HUES6 (cell line): ENCODE data around the gene FSTL4.

ENCODE experiments used
- H3K27ac ChIP-seq: 2 replicates; pipeline ENCODE4 v1.7.0; 2013; ENCODE audit warnings: low read depth, mild to moderate bottlenecking, low read length, inconsistent platforms
- H3K27me3 ChIP-seq: 2 replicates; pipeline ENCODE4 v1.6.1; 2013; ENCODE audit warnings: low read length; ENCODE audit not compliant: control insufficient read depth, insufficient read depth
- H3K36me3 ChIP-seq: 2 replicates; pipeline ENCODE4 v1.6.1; 2013; ENCODE audit warnings: low read length; ENCODE audit not compliant: control insufficient read depth, insufficient read depth
- H3K4me1 ChIP-seq: 2 replicates; pipeline ENCODE4 v1.6.1; 2013; ENCODE audit warnings: low read length; ENCODE audit not compliant: control insufficient read depth, insufficient read depth
- H3K4me3 ChIP-seq: 2 replicates; pipeline ENCODE4 v1.5.1; 2013; ENCODE audit warnings: low read depth, low read length
- H3K9ac ChIP-seq: one replicate; pipeline ENCODE4 v1.6.1; 2013; ENCODE audit warnings: mild to moderate bottlenecking, low read length
- H3K9me3 ChIP-seq: 2 replicates; pipeline ENCODE4 v1.6.1; 2013; ENCODE audit warnings: low read depth, low read length; ENCODE audit not compliant: control insufficient read depth, insufficient read depth

Gene FSTL4

GRCh38 chr5:133582971-133583370 lies 29.4 kb downstream of the FSTL4 start:
- Histone ChIP-seq H3K4me3 (peak overlapping the region; percentile 7; the same call in 1 of the 2 replicates), H3K27ac (no peak overlapping the region), H3K4me1 (0 out of 2 replicates have a peak, but pooled peaks cover 9% of the 10 kb centered on the region), H3K9me3 (no peaks in the 10 kb centered on the region), H3K27me3 (peaks cover 5% of the 10 kb centered on the region; the same call in 1 of the 2 replicates), H3K36me3 (no peaks in the 10 kb centered on the region), H3K9ac (no peak overlapping the region)

GRCh38 chr5:133581918-133582317 lies 30.4 kb downstream of the FSTL4 start:
- peaks cover 5% of the 10 kb centered on the region; the same call in 1 of the 2 replicates for H3K27me3 ChIP-seq
- 0 out of 2 replicates have a peak, but pooled peaks cover 9% of the 10 kb centered on the region for H3K4me1 ChIP-seq
- no peaks in the 10 kb centered on the region for H3K9me3 ChIP-seq
- no peak overlapping the region for H3K27ac ChIP-seq
- H3K4me3 ChIP-seq: no peak overlapping the region
- no peaks in the 10 kb centered on the region for H3K36me3 ChIP-seq
- no peak overlapping the region for H3K9ac ChIP-seq

- Histone ChIP-seq H3K9ac (no peak overlapping the region), H3K27ac (no peak overlapping the region), H3K36me3 (no peaks in the 10 kb centered on the region), H3K4me1 (0 out of 2 replicates have a peak, but pooled peaks cover 9% of the 10 kb centered on the region), H3K4me3 (no peak overlapping the region), H3K9me3 (no peaks in the 10 kb centered on the region), H3K27me3 (peaks cover 5% of the 10 kb centered on the region; the same call in 1 of the 2 replicates)
These were observed 31.0 kb downstream of the FSTL4 start for GRCh38 chr5:133581348-133581747.

GRCh38 chr5:133580618-133581017 lies 31.7 kb downstream of the FSTL4 start:
- no peak overlapping the region for H3K9ac ChIP-seq
- H3K27me3 ChIP-seq: peaks cover 5% of the 10 kb centered on the region; the same call in 1 of the 2 replicates
- no peaks in the 10 kb centered on the region for H3K9me3 ChIP-seq
- 0 out of 2 replicates have a peak, but pooled peaks cover 9% of the 10 kb centered on the region for H3K4me1 ChIP-seq
- no peaks in the 10 kb centered on the region for H3K36me3 ChIP-seq
- H3K4me3 ChIP-seq: no peak overlapping the region
- no peak overlapping the region for H3K27ac ChIP-seq

GRCh38 chr5:133579766-133580165 lies 32.6 kb downstream of the FSTL4 start:
- H3K4me3 ChIP-seq: no peak overlapping the region
- H3K27ac ChIP-seq: no peak overlapping the region
- H3K9me3 ChIP-seq: no peaks in the 10 kb centered on the region
- H3K9ac ChIP-seq: no peak overlapping the region
- H3K4me1 ChIP-seq: 0 out of 2 replicates have a peak, but pooled peaks cover 9% of the 10 kb centered on the region
- peaks cover 5% of the 10 kb centered on the region; the same call in 1 of the 2 replicates for H3K27me3 ChIP-seq
- H3K36me3 ChIP-seq: no peaks in the 10 kb centered on the region

GRCh38 chr5:133569347-133569746 lies 43.0 kb downstream of the FSTL4 start:
- H3K27ac ChIP-seq: no peak overlapping the region
- H3K36me3 ChIP-seq: no peaks in the 10 kb centered on the region
- no peaks in the 10 kb centered on the region for H3K9me3 ChIP-seq
- H3K27me3 ChIP-seq: peaks cover 4% of the 10 kb centered on the region; the same call in 1 of the 2 replicates
- H3K9ac ChIP-seq: no peak overlapping the region
- no peak overlapping the region for H3K4me3 ChIP-seq
- no peaks in the 10 kb centered on the region for H3K4me1 ChIP-seq

GRCh38 chr5:133565993-133566392 lies 46.3 kb downstream of the FSTL4 start:
- no peak overlapping the region for H3K9ac ChIP-seq
- H3K36me3 ChIP-seq: no peaks in the 10 kb centered on the region
- no peaks in the 10 kb centered on the region for H3K4me1 ChIP-seq
- no peak overlapping the region for H3K27ac ChIP-seq
- no peaks in the 10 kb centered on the region for H3K9me3 ChIP-seq
- H3K4me3 ChIP-seq: no peak overlapping the region
- H3K27me3 ChIP-seq: peaks cover 17% of the 10 kb centered on the region

GRCh38 chr5:133564921-133565565 lies 47.3 kb downstream of the FSTL4 start:
- Histone ChIP-seq H3K9ac (no peak overlapping the region), H3K9me3 (no peaks in the 10 kb centered on the region), H3K27me3 (peaks cover 17% of the 10 kb centered on the region), H3K4me3 (no peak overlapping the region), H3K27ac (no peak overlapping the region), H3K4me1 (no peaks in the 10 kb centered on the region), H3K36me3 (no peaks in the 10 kb centered on the region)

- Histone ChIP-seq H3K36me3 (no peaks in the 10 kb centered on the region), H3K9ac (no peak overlapping the region), H3K9me3 (no peaks in the 10 kb centered on the region), H3K4me3 (no peak overlapping the region), H3K27me3 (peaks cover 17% of the 10 kb centered on the region), H3K27ac (no peak overlapping the region), H3K4me1 (no peaks in the 10 kb centered on the region)
These were observed 49.8 kb downstream of the FSTL4 start for GRCh38 chr5:133562554-133562953.

GRCh38 chr5:133559960-133560359 lies 52.4 kb downstream of the FSTL4 start:
- Histone ChIP-seq H3K9ac (no peak overlapping the region), H3K9me3 (no peaks in the 10 kb centered on the region), H3K27me3 (peaks cover 17% of the 10 kb centered on the region), H3K27ac (no peak overlapping the region), H3K4me3 (no peak overlapping the region), H3K36me3 (no peaks in the 10 kb centered on the region), H3K4me1 (peaks cover 7% of the 10 kb centered on the region)

- no peaks in the 10 kb centered on the region for H3K36me3 ChIP-seq
- no peak overlapping the region for H3K4me3 ChIP-seq
- peaks cover 7% of the 10 kb centered on the region for H3K4me1 ChIP-seq
- no peak overlapping the region for H3K9ac ChIP-seq
- no peaks in the 10 kb centered on the region for H3K9me3 ChIP-seq
- H3K27ac ChIP-seq: no peak overlapping the region
- peaks cover 6% of the 10 kb centered on the region for H3K27me3 ChIP-seq
These were observed 55.8 kb downstream of the FSTL4 start for GRCh38 chr5:133556551-133556950.
